Activated CD4-positive, alpha-beta T cell treated with anti-CD3 and anti-CD28 coated beads for 4 hours (primary cell): ENCODE results near the gene FHOD3.

Experiments used
- DNase-seq, 2 donors: peaks; one replicate each; pipeline ENCODE4 v3.0.0-alpha.2; 2020

FHOD3 gene

GRCh38 chr18:36323421-36323820 lies 25.9 kb downstream of the FHOD3 start:
- no peak for DNase-seq

- DNase-seq: no peak
These were observed 28.3 kb downstream of the FHOD3 start for GRCh38 chr18:36325846-36326245.

GRCh38 chr18:36326771-36327170 lies 29.3 kb downstream of the FHOD3 start:
- no peak for DNase-seq

GRCh38 chr18:36327352-36328316 lies 30.1 kb downstream of the FHOD3 start:
- DNase-seq: no peak

- no peak for DNase-seq
These were observed 30.9 kb downstream of the FHOD3 start for GRCh38 chr18:36328385-36328858.

- no peak for DNase-seq
These were observed 31.4 kb downstream of the FHOD3 start for GRCh38 chr18:36328916-36329315.

- no peak for DNase-seq
These were observed 32.3 kb downstream of the FHOD3 start for GRCh38 chr18:36329684-36330434.

- no peak for DNase-seq
These were observed 33.0 kb downstream of the FHOD3 start for GRCh38 chr18:36330435-36331052.

- DNase-seq: no peak
These were observed 34.0 kb downstream of the FHOD3 start for GRCh38 chr18:36331521-36331971.

- no peak for DNase-seq
These were observed 35.9 kb downstream of the FHOD3 start for GRCh38 chr18:36333414-36333813.

- no peak for DNase-seq
These were observed 37.3 kb downstream of the FHOD3 start for GRCh38 chr18:36334798-36335197.

GRCh38 chr18:36335476-36336279 lies 38.2 kb downstream of the FHOD3 start:
- no peak for DNase-seq

GRCh38 chr18:36337679-36338402 lies 40.3 kb downstream of the FHOD3 start:
- no peak for DNase-seq

GRCh38 chr18:36338403-36338933 lies 41.0 kb downstream of the FHOD3 start:
- DNase-seq: no peak

GRCh38 chr18:36340246-36340645 lies 42.7 kb downstream of the FHOD3 start:
- DNase-seq: no peak

GRCh38 chr18:36341944-36342343 lies 44.4 kb downstream of the FHOD3 start:
- no peak for DNase-seq

- DNase-seq: no peak
These were observed 50.8 kb downstream of the FHOD3 start for GRCh38 chr18:36348331-36348730.

- no peak for DNase-seq
These were observed 51.5 kb downstream of the FHOD3 start for GRCh38 chr18:36348971-36349417.

GRCh38 chr18:36349552-36349951 lies 52.0 kb downstream of the FHOD3 start:
- DNase-seq: no peak

- DNase-seq: no peak
These were observed 52.7 kb downstream of the FHOD3 start for GRCh38 chr18:36350251-36350651.

- DNase-seq: no peak
These were observed 53.4 kb downstream of the FHOD3 start for GRCh38 chr18:36350839-36351469.
